Measurements from ENCODE around the gene ZNF398.

- no peak for TF ChIP-seq CTCF (IDR thresholded peaks at IDR 0.05; ENCODE audit: insufficient read depth, low read depth, low read length)
- no peak for TF ChIP-seq EZH2 (IDR thresholded peaks at IDR 0.05; ENCODE audit: insufficient read depth, low read length)
These were observed 43.8 kb upstream of the ZNF398 start for GRCh38 chr7:149103424-149103823.

All from astrocyte (in vitro differentiated cells and primary cell).